ENCODE results near the gene SPDL1. TPM values are rescaled to one million over a fixed set of nuclear protein-coding genes. Genes with fewer than 3 reads are reported as not detected.

Gene SPDL1
- total RNA-seq = 12.4 and 27.2 TPM in 2 replicates

GRCh38 chr5:169583424-169584220, at the start of gene SPDL1:
SPDL1 (plus strand) TSS chr5:169583773; CDS start chr5:169588417, 4,644 bp downstream.

GRCh38 chr5:169637085-169637548, 53.5 kb downstream of the SPDL1 start, which contains the start of gene DOCK2:
DOCK2 (plus strand) TSS chr5:169637275; CDS start chr5:169637327, 52 bp downstream.

Other genes with a start within 250 kb of the SPDL1 start
- 0.09 and 0.23 TPM in 2 replicates for gene DOCK2, start 53.5 kb downstream of the SPDL1 start, total RNA-seq

Data from pericardium fibroblast (primary cell).